SK-N-SH (cell line): ENCODE measurements around the gene TMEM161B.

Source experiments
- EP300 ChIP-seq, 2 experiments: IDR thresholded peaks; 2 replicates each; pipeline versions ENCODE4 v1.4.0 to v1.6.1; 2012; ENCODE audit warnings: borderline replicate concordance in 1 of 2, low read depth in 1 of 2, low read length in 1 of 2
- EZH2phosphoT487 ChIP-seq: fragments of 200-600 bp; sonication (generic); IDR thresholded peaks from 2 replicates; pipeline ENCODE4 v1.6.1; 2017; ENCODE audit warnings: low read depth, mixed run types, mild to moderate bottlenecking, antibody characterized with exemption, moderate library complexity, borderline replicate concordance
- JUND ChIP-seq: IDR thresholded peaks from 2 replicates; pipeline ENCODE4 v1.4.0; 2012
- MEF2A ChIP-seq: IDR thresholded peaks from 2 replicates; pipeline ENCODE4 v1.4.0; 2012; ENCODE audit warnings: low read depth, borderline replicate concordance
- POLR2AphosphoS5 ChIP-seq: IDR thresholded peaks from 2 replicates; pipeline ENCODE4 v1.6.1; 2012; ENCODE audit warnings: low read depth, low read length
- TAF1 ChIP-seq: IDR thresholded peaks from 2 replicates; pipeline ENCODE4 v1.6.1; 2012; ENCODE audit warnings: low read depth, mild to moderate bottlenecking, low read length, moderate library complexity, borderline replicate concordance
- TEAD4 ChIP-seq: IDR thresholded peaks from 2 replicates; pipeline ENCODE4 v1.4.0; 2012; ENCODE audit warnings: mild to moderate bottlenecking, borderline replicate concordance; ENCODE audit not compliant: insufficient read depth
- YY1 ChIP-seq: IDR thresholded peaks from 2 replicates; pipeline ENCODE4 v1.4.0; 2012; ENCODE audit warnings: low read depth, mild to moderate bottlenecking
- TF ChIP-seq, protein P1 (sequence below): fragments of 200-600 bp; sonication (generic); IDR thresholded peaks from 2 replicates; pipeline ENCODE4 v1.6.1; 2017; ENCODE audit warnings: antibody characterized with exemption, mild to moderate bottlenecking, moderate library complexity
- TF ChIP-seq, protein P2 (sequence below): fragments of 150-350 bp; IDR thresholded peaks from 2 replicates; pipeline ENCODE4 v1.6.1; 2016; ENCODE audit warnings: mild to moderate bottlenecking, low read depth, low read length
- TF ChIP-seq, protein P3 (sequence below): IDR thresholded peaks from 2 replicates; pipeline ENCODE4 v1.6.1; 2012; ENCODE audit warnings: mild to moderate bottlenecking, low read depth, low read length, moderate library complexity
- TF ChIP-seq, protein P4 (sequence below): IDR thresholded peaks from 2 replicates; pipeline ENCODE4 v1.4.0; 2012; ENCODE audit warnings: low read depth

DNA sequence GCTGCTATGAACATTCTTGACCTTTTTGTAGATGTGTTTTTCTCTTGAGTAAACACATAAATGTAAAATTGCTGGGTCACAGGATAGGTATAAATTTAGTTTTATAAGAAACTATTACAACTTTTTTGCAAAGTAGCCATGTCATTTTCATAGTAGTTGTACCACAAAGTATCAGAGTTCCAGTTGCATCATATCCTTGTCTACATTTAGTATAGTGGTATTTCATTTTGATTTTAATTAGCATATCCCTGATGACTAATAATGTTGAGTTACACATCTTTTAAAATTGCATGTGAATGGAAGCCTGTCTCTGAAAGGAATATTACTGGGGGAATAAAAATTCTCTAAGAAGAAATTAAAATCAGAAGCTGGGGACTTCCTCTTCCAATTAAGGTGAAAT is 85.4 kb downstream of the TMEM161B start:
- TF ChIP-seq MEF2A (no peak), EZH2phosphoT487 (no peak), JUND (no peak), EP300 (IDR thresholded peaks at IDR 0.05; ENCODE audit: borderline replicate concordance in 1 of 2, low read depth in 1 of 2, low read length in 1 of 2) (no peak), TAF1 (no peak), YY1 (no peak), POLR2AphosphoS5 (no peak), TEAD4 (no peak)
- TF ChIP-seq, protein P1, sequence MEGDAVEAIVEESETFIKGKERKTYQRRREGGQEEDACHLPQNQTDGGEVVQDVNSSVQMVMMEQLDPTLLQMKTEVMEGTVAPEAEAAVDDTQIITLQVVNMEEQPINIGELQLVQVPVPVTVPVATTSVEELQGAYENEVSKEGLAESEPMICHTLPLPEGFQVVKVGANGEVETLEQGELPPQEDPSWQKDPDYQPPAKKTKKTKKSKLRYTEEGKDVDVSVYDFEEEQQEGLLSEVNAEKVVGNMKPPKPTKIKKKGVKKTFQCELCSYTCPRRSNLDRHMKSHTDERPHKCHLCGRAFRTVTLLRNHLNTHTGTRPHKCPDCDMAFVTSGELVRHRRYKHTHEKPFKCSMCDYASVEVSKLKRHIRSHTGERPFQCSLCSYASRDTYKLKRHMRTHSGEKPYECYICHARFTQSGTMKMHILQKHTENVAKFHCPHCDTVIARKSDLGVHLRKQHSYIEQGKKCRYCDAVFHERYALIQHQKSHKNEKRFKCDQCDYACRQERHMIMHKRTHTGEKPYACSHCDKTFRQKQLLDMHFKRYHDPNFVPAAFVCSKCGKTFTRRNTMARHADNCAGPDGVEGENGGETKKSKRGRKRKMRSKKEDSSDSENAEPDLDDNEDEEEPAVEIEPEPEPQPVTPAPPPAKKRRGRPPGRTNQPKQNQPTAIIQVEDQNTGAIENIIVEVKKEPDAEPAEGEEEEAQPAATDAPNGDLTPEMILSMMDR = no peak
- TF ChIP-seq, protein P2, sequence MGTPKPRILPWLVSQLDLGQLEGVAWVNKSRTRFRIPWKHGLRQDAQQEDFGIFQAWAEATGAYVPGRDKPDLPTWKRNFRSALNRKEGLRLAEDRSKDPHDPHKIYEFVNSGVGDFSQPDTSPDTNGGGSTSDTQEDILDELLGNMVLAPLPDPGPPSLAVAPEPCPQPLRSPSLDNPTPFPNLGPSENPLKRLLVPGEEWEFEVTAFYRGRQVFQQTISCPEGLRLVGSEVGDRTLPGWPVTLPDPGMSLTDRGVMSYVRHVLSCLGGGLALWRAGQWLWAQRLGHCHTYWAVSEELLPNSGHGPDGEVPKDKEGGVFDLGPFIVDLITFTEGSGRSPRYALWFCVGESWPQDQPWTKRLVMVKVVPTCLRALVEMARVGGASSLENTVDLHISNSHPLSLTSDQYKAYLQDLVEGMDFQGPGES = no peak
- TF ChIP-seq, protein P3, sequence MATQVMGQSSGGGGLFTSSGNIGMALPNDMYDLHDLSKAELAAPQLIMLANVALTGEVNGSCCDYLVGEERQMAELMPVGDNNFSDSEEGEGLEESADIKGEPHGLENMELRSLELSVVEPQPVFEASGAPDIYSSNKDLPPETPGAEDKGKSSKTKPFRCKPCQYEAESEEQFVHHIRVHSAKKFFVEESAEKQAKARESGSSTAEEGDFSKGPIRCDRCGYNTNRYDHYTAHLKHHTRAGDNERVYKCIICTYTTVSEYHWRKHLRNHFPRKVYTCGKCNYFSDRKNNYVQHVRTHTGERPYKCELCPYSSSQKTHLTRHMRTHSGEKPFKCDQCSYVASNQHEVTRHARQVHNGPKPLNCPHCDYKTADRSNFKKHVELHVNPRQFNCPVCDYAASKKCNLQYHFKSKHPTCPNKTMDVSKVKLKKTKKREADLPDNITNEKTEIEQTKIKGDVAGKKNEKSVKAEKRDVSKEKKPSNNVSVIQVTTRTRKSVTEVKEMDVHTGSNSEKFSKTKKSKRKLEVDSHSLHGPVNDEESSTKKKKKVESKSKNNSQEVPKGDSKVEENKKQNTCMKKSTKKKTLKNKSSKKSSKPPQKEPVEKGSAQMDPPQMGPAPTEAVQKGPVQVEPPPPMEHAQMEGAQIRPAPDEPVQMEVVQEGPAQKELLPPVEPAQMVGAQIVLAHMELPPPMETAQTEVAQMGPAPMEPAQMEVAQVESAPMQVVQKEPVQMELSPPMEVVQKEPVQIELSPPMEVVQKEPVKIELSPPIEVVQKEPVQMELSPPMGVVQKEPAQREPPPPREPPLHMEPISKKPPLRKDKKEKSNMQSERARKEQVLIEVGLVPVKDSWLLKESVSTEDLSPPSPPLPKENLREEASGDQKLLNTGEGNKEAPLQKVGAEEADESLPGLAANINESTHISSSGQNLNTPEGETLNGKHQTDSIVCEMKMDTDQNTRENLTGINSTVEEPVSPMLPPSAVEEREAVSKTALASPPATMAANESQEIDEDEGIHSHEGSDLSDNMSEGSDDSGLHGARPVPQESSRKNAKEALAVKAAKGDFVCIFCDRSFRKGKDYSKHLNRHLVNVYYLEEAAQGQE = no peak
- TF ChIP-seq, protein P4, sequence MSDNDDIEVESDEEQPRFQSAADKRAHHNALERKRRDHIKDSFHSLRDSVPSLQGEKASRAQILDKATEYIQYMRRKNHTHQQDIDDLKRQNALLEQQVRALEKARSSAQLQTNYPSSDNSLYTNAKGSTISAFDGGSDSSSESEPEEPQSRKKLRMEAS = no peak
